Measurements from ENCODE around the gene ACTN3.
"Not testable (repeated sequence)": the region's sequence is repeated elsewhere in the genome, so short reads cannot be mapped to it uniquely, and the experiment has no call there.

ACTN3 gene

DNA sequence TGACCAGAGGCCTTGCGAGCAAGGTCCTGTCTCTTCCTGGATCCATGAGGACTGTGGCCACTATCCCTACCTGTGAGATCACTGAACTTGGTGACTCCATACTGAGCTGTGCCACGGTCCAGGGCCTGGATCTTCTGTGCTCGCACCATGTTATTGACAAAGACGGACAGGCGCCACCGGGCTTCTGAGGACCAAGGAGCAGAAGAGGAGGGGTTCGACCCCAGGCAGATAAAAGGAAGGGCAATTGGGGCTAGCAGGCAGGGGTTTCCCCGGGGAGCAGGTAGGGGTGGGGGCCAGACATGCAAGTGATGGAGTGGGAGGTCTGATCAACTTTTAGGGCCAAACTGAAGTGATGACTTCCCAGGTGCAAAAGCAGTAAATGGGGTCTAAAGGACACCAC lies 19.5 kb downstream of the ACTN3 start:
- no peak for DNase-seq (ENCODE audit: low read depth)

GRCh38 chr11:66567787-66568123 lies 21.1 kb downstream of the ACTN3 start:
- DNase-seq (ENCODE audit: low read depth) = no peak

- DNase-seq (ENCODE audit: low read depth) = peak; percentile 62
Measured at GRCh38 chr11:66568124-66568916, 21.6 kb downstream of the ACTN3 start, which contains the start of gene CTSF. CTSF (minus strand) TSS chr11:66568606; CDS start chr11:66568486, 120 bp downstream.

DNA sequence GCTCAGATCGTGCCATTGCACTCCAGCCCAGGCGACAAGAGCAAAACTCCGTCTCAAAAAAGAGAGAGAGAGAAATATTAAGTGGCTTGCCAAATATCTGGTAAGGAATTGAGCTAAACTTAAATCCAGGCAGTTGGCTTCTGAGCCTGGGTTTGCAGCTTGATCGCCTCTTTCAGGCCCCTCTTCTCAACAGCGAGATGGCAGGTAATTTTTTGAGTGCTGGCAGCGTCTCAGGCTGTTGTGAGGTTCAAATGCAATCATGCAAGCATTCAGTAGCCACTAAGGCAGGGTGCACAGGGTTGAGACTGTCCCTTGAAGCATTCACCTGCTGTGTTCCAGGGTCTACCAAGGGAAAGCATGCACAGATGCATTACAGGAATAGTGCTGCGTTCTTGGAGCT lies 22.4 kb downstream of the ACTN3 start:
- DNase-seq (ENCODE audit: low read depth) = no peak

- no peak for DNase-seq (ENCODE audit: low read depth)
Measured at GRCh38 chr11:66570079-66570849, 23.6 kb downstream of the ACTN3 start.

DNA sequence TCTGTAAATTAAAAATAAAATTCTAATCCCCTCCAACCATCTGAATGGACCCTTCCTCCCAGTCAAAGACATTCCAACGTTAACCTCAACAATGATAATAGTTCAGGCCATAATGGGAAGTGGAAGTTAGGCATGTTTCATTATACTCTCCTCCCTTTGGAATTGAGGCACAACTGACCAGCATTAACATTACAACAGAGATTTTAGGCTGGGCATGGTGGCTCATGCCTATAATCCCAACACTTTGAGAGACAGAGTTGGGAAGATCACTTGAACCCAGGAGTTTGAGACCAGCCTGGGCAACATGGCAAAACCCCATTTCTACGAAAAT lies 24.1 kb downstream of the ACTN3 start:
- DNase-seq (ENCODE audit: low read depth) = no peak

DNA sequence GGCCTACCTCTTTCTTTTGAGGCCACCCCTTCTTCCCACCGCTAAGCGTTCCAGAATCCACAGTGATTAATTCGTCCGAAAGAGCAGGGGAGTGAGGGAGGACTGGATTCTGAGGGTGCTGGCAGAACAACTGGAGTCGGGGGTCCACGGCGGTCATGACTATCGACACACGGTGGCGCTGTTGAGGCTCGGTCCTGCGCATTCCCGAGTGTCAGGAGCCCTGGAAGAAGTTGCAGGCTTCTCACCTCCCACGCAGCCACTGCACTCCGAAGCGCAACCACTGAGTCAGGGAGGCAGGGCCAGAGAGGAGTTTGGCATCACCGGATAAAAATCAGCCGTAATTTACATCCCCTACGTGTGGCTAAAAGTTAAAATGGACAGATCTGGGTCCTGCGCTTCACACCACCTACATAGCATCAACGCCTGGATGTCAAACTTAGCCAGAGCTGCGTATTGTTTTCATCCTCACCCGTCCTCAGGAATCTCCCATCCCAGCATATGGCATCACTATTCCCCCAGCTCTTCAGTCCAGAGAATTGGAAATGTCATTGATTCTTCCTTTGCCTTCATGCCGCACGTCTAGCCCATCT lies 32.4 kb downstream of the ACTN3 start:
- DNase-seq (ENCODE audit: low read depth) = peak; percentile 79

GRCh38 chr11:66580803-66581202 lies 34.1 kb downstream of the ACTN3 start:
- no peak for DNase-seq (ENCODE audit: low read depth)

- DNase-seq (ENCODE audit: low read depth) = no peak
Measured at GRCh38 chr11:66581261-66581660, 34.6 kb downstream of the ACTN3 start.

GRCh38 chr11:66582565-66583147 lies 36.0 kb downstream of the ACTN3 start:
- not testable (repeated sequence) for DNase-seq (ENCODE audit: low read depth)

DNA sequence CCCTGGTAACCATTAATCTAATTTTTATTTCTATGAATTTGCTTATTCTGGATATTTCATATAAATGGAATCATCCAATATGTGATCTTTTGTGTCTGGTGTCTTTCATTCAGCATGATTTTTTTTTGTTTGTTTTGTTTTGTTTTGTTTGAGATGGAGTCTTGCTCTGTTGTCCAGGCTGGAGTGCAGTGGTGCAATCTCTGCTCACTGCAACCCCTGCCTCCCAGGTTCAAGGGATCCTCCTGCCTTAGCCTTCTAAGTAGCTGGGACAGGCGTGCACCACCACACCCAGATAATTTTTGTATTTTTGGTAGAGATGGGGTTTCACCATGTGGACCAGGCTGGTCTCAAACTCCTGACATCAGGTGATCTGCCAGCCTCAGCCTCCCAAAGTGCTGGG lies 38.7 kb downstream of the ACTN3 start:
- DNase-seq (ENCODE audit: low read depth) = not testable (repeated sequence)

DNA sequence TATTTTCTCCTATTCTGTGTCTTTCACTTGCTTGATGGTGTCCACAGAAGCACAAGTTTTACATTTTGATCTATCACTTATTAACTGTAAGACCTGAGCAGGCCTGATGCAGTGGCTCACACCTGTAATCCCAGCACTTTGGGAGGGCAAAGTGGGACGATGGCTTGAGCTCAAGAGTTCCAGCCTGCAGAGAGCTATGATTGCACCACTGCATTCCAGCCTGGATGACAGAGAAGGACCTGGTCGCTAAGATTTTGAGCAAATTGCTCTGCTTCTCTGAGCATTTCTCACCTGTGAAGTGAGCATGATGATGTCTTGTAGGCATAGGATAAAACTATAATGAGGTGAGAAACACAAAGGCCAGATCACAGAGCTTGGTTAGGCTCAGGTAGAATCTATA lies 39.4 kb downstream of the ACTN3 start:
- no peak for DNase-seq (ENCODE audit: low read depth)

GRCh38 chr11:66589315-66589714 lies 42.6 kb downstream of the ACTN3 start:
- DNase-seq (ENCODE audit: low read depth) = not testable (repeated sequence)

GRCh38 chr11:66589996-66590675 lies 43.4 kb downstream of the ACTN3 start:
- no peak for DNase-seq (ENCODE audit: low read depth)

GRCh38 chr11:66591175-66591574 lies 44.5 kb downstream of the ACTN3 start:
- no peak for DNase-seq (ENCODE audit: low read depth)

DNA sequence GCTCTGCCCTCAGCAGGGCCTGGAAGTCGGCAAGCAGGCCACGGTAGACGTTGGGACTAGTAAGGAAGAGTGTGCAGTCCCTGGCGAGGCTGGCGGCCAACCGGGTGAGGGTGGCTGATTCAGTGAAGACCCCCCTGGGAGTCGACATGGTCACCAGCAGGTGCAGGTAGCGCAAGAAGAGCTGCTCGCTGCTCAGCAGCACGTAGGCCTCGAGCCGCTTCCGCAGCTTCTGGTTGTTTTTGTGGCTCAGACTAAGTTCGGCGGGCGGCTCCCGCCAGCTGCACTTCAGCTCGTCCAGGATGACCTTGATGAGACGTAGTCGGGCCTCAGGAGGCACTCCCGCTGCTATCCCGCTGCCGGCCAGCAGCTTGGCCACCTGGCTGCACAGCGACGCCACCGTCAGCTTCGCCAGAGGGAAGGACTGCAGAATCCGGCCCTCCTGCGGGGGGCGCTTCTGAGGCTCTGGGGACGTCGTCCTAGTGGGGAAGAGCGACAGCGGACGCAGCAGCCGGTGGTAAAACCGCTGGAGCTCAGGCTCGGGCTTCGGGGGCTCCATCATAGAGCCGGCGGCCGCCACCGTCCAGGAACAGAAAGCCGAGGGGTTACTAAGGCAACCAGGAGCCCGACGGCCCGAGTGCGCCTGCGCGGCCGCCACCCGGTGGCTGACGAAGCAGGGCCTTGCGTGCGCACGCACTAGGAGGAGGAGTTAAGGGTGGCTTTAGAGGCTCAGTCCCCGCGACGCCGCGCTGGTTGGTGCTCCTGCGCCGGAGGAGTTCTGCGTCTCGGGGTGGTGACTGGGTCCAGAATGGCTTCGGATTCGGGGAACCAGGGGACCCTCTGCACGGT lies 46.0 kb downstream of the ACTN3 start, which contains the start of the genes CCDC87 and CCS:
CCDC87 (minus strand) TSS at position 607 of the 846 bp plus-strand sequence; CDS start at position 559, 48 bp downstream.
CCS (plus strand) TSS at position 729 of the 846 bp plus-strand sequence; CDS start at position 806, 77 bp downstream.
- DNase-seq (ENCODE audit: low read depth) = peak; percentile 97

DNA sequence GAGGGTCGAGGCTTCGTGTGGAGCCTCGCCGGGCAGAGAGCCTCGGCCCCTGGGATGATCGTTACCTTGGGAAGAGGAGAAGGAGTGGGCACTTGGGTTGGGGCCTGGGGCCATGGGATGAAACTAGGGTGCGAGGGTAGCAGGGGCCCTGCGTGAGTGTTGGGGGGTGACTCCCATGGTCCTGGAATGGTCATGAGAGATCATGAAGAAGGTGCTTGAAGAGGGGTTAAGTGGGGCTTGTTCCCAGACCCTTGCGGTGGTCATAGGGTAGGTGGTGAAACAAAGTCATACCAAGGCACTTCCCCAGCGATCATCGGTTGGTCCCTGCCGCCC lies 46.6 kb downstream of the ACTN3 start:
- no peak for DNase-seq (ENCODE audit: low read depth)

DNA sequence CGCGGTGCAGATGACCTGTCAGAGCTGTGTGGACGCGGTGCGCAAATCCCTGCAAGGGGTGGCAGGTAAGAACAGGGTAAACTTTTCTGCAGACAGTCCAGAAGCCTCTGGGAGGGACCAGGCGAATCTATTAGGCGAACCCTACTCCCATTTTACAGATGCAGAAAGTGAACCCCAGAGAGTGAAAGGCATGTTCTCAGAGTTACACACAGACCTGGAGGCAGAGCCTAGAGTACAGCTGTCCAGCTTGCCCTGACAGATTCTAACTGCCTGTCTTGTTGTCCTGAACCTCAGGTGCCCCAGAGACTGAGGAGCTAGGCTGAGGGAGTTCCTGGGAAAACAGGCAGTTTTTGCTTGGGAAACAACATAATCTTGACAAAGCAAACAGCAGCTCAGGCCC lies 46.9 kb downstream of the ACTN3 start:
- DNase-seq (ENCODE audit: low read depth) = no peak

- no peak for DNase-seq (ENCODE audit: low read depth)
Measured at GRCh38 chr11:66595245-66595904, 48.7 kb downstream of the ACTN3 start.

DNA sequence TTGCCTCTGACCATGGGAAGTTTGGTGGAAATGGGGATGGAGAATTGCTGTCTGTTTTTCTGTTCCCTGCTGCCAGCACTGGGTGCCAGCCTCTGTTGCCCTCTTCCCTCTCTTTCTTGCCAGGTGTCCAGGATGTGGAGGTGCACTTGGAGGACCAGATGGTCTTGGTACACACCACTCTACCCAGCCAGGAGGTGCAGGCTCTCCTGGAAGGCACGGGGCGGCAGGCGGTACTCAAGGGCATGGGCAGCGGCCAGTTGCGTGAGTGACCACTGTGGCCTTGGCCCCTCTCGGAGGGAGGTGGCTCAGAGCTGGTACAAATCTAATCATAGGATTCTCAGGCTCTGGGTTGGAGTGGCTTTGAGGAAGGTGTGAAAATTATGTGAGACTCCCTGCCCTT lies 52.3 kb downstream of the ACTN3 start:
- DNase-seq (ENCODE audit: low read depth) = no peak

DNA sequence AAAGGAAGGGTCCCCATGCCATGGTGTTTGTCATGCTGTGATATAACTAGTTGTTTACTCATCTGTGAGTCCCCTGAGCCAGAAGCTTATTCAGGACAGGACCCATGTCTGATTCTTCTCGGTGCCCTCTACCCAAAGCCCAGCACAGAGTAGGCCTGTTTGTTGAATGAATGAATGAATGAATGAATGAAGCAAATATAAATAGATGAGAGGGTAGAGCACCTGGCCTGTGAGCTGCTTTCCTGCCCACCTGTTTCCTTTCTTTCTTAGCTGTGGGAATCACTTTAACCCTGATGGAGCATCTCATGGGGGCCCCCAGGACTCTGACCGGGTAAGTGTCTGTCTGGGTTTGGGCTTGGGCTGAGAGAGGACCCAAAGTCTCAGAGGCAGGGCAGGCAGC lies 53.5 kb downstream of the ACTN3 start:
- no peak for DNase-seq (ENCODE audit: low read depth)
